HepG2 (cell line): ENCODE results near the gene BET1L. TPM values are rescaled to one million over a fixed set of nuclear protein-coding genes. Genes with fewer than 3 reads are reported as not detected.

Source experiments
- ARNT2 ChIP-seq: sonication (generic); formaldehyde crosslinking; IDR thresholded peaks from 2 replicates; pipeline ENCODE4 v1.8.0; 2022; ENCODE audit warnings: mild to moderate bottlenecking, low read depth, missing genetic modification reagents, moderate library complexity
- CEBPZ ChIP-seq: IDR thresholded peaks from 2 replicates; pipeline ENCODE4 v1.6.1; 2012; ENCODE audit warnings: low read length, improper control_type of control experiment
- GZF1 ChIP-seq: sonication (generic); formaldehyde crosslinking; IDR thresholded peaks from 2 replicates; pipeline ENCODE4 v1.5.1; 2020; ENCODE audit warnings: mild to moderate bottlenecking, missing genetic modification reagents
- HOXD1 ChIP-seq: sonication (generic); formaldehyde crosslinking; IDR thresholded peaks from 2 replicates; pipeline ENCODE4 v1.5.0; 2020; ENCODE audit warnings: missing genetic modification reagents
- KDM5B ChIP-seq: sonication (generic); formaldehyde crosslinking; IDR thresholded peaks from 2 replicates; pipeline ENCODE4 v1.4.0; 2020; ENCODE audit warnings: missing genetic modification reagents, mild to moderate bottlenecking, borderline replicate concordance
- MED1 ChIP-seq: sonication (generic); formaldehyde crosslinking; IDR thresholded peaks from 2 replicates; pipeline ENCODE4 v1.4.0; 2020; ENCODE audit warnings: missing genetic modification reagents
- NPAS2 ChIP-seq: sonication (generic); formaldehyde crosslinking; IDR thresholded peaks from 2 replicates; pipeline ENCODE4 v1.8.0; 2022; ENCODE audit warnings: mild to moderate bottlenecking, missing genetic modification reagents, borderline replicate concordance
- RAD21 ChIP-seq: fragments of 450-650 bp; formaldehyde crosslinking; IDR thresholded peaks from 2 replicates; pipeline ENCODE4 v1.5.0; 2020; ENCODE audit warnings: mild to moderate bottlenecking
- SP4 ChIP-seq: sonication (generic); formaldehyde crosslinking; IDR thresholded peaks from 2 replicates; pipeline ENCODE4 v1.8.1; 2023; ENCODE audit warnings: mild to moderate bottlenecking, missing genetic modification reagents
- SRSF1 ChIP-seq: fragments of 200-400 bp; formaldehyde crosslinking; optimal IDR thresholded peaks from 2 replicates; pipeline ENCODE3; 2017; ENCODE audit warnings: mild to moderate bottlenecking, low read depth, low read length, moderate library complexity
- SRY ChIP-seq: sonication (generic); formaldehyde crosslinking; IDR thresholded peaks from 2 replicates; pipeline ENCODE4 v1.8.0; 2022; ENCODE audit warnings: mild to moderate bottlenecking, missing genetic modification reagents
- ZBTB14 ChIP-seq: sonication (generic); formaldehyde crosslinking; IDR thresholded peaks from 2 replicates; pipeline ENCODE4 v1.4.0; 2020; ENCODE audit warnings: missing genetic modification reagents
- ZBTB37 ChIP-seq: sonication (generic); formaldehyde crosslinking; IDR thresholded peaks from 2 replicates; pipeline ENCODE4 v1.4.0; 2020; ENCODE audit warnings: mild to moderate bottlenecking, missing genetic modification reagents
- ZNF232 ChIP-seq: sonication (generic); formaldehyde crosslinking; IDR thresholded peaks from 2 replicates; pipeline ENCODE4 v1.4.0; 2020; ENCODE audit warnings: missing genetic modification reagents, borderline replicate concordance
- ZNF382 ChIP-seq: sonication (generic); formaldehyde crosslinking; IDR thresholded peaks from 2 replicates; pipeline ENCODE4 v1.5.0; 2020; ENCODE audit warnings: missing genetic modification reagents, mild to moderate bottlenecking, borderline replicate concordance
- ZNF619 ChIP-seq: sonication (generic); formaldehyde crosslinking; IDR thresholded peaks from 2 replicates; pipeline ENCODE4 v1.4.0; 2020; ENCODE audit warnings: mild to moderate bottlenecking, missing genetic modification reagents
- polyA plus RNA-seq, 8 experiments: library from polyadenylated mRNA; depleted of rRNA in 3 of 8; stranded (reverse) in 7 of 8; unstranded in 1 of 8; fragments of >200 nt; fragmentation: Illumina TruSeq in 4 of 8; extraction: Trizol in 4 of 8; gene quantifications; 2 replicates each; pipeline versions ENCODE4 v1.2.1 to v1.2.3, GENCODE V29; 2011 to 2016; ENCODE audit warnings: low read depth in 4 of 8, missing spikeins in 1 of 8, mixed read lengths in 1 of 8; ENCODE audit not compliant: insufficient read depth in 1 of 8
- total RNA-seq, 5 experiments: library from RNA; depleted of rRNA; stranded (reverse); fragments of >200 nt; fragmentation: Illumina TruSeq; extraction: Trizol; gene quantifications; 2 replicates each; pipeline ENCODE4 v1.2.3, GENCODE V29; 2016; ENCODE audit warnings: low read depth in 1 of 5
- TF ChIP-seq, protein P1 (sequence below): sonication (generic); formaldehyde crosslinking; IDR thresholded peaks from 2 replicates; pipeline ENCODE4 v1.4.0; 2020; ENCODE audit warnings: missing genetic modification reagents
- TF ChIP-seq, protein P2 (sequence below): sonication (generic); formaldehyde crosslinking; IDR thresholded peaks from 2 replicates; pipeline ENCODE4 v1.5.1; 2020; ENCODE audit warnings: missing genetic modification reagents, mild to moderate bottlenecking, borderline replicate concordance

Gene BET1L
- total and polyA plus RNA-seq, 2 of the 13 experiments (the other 11 are each of a cell fraction or from before 2014, with no cell fraction given), result 26.2 to 59.6 TPM

GRCh38 chr11:236774-237767 is 29.9 kb upstream of the BET1L start, which contains the start of gene PSMD13 (continued):
- TF ChIP-seq CEBPZ, result no peak
- peak; percentile 83 for TF ChIP-seq ZNF619
- no peak for TF ChIP-seq GZF1 (CRISPR knock-in tag)
- TF ChIP-seq SRY, result no peak
- TF ChIP-seq, protein P1, sequence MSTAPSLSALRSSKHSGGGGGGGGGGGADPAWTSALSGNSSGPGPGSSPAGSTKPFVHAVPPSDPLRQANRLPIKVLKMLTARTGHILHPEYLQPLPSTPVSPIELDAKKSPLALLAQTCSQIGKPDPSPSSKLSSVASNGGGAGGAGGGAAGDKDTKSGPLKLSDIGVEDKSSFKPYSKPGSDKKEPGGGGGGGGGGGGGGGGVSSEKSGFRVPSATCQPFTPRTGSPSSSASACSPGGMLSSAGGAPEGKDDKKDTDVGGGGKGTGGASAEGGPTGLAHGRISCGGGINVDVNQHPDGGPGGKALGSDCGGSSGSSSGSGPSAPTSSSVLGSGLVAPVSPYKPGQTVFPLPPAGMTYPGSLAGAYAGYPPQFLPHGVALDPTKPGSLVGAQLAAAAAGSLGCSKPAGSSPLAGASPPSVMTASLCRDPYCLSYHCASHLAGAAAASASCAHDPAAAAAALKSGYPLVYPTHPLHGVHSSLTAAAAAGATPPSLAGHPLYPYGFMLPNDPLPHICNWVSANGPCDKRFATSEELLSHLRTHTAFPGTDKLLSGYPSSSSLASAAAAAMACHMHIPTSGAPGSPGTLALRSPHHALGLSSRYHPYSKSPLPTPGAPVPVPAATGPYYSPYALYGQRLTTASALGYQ (CRISPR knock-in tag), result 0 out of 2 replicates have a peak, but pooled peaks have one; percentile 47
- no peak for TF ChIP-seq ARNT2 (CRISPR knock-in tag)
- 0 out of 2 replicates have a peak, but pooled peaks have one; percentile 28 for TF ChIP-seq ZNF232 (CRISPR knock-in tag)
- TF ChIP-seq NPAS2, result no peak
- TF ChIP-seq MED1 (CRISPR knock-in tag), result peak; percentile 50; the same call in 1 of the 2 replicates
- TF ChIP-seq ZNF382 (CRISPR knock-in tag), result no peak
- peak; percentile 77 for TF ChIP-seq SP4 (CRISPR knock-in tag)
- TF ChIP-seq SRSF1, result peak; percentile 75
- TF ChIP-seq, protein P2, sequence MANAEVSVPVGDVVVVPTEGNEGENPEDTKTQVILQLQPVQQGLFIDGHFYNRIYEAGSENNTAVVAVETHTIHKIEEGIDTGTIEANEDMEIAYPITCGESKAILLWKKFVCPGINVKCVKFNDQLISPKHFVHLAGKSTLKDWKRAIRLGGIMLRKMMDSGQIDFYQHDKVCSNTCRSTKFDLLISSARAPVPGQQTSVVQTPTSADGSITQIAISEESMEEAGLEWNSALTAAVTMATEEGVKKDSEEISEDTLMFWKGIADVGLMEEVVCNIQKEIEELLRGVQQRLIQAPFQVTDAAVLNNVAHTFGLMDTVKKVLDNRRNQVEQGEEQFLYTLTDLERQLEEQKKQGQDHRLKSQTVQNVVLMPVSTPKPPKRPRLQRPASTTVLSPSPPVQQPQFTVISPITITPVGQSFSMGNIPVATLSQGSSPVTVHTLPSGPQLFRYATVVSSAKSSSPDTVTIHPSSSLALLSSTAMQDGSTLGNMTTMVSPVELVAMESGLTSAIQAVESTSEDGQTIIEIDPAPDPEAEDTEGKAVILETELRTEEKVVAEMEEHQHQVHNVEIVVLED (CRISPR knock-in tag), result peak; percentile 86
- no peak for TF ChIP-seq ZBTB37 (CRISPR knock-in tag)
- no peak for TF ChIP-seq KDM5B (CRISPR knock-in tag)
- TF ChIP-seq RAD21 (CRISPR knock-in tag), result 0 out of 2 replicates have a peak, but pooled peaks have one; percentile 27
- TF ChIP-seq HOXD1 (CRISPR knock-in tag), result peak; percentile 63; the same call in 1 of the 2 replicates
- no peak for TF ChIP-seq ZBTB14 (CRISPR knock-in tag)
